Measurements from ENCODE around the gene NSG2.

GRCh38 chr5:174141398-174141797, 95.9 kb downstream of the NSG2 start:
- TF ChIP-seq POLR2A (IDR thresholded peaks at IDR 0.05) (no peak), EP300 (IDR thresholded peaks at IDR 0.05; ENCODE audit: low read depth) (no peak), POLR2AphosphoS5 (IDR thresholded peaks at IDR 0.05) (no peak)
- TF ChIP-seq, protein P1, sequence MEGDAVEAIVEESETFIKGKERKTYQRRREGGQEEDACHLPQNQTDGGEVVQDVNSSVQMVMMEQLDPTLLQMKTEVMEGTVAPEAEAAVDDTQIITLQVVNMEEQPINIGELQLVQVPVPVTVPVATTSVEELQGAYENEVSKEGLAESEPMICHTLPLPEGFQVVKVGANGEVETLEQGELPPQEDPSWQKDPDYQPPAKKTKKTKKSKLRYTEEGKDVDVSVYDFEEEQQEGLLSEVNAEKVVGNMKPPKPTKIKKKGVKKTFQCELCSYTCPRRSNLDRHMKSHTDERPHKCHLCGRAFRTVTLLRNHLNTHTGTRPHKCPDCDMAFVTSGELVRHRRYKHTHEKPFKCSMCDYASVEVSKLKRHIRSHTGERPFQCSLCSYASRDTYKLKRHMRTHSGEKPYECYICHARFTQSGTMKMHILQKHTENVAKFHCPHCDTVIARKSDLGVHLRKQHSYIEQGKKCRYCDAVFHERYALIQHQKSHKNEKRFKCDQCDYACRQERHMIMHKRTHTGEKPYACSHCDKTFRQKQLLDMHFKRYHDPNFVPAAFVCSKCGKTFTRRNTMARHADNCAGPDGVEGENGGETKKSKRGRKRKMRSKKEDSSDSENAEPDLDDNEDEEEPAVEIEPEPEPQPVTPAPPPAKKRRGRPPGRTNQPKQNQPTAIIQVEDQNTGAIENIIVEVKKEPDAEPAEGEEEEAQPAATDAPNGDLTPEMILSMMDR (IDR thresholded peaks at IDR 0.05), result no peak

Measured in transverse colon (tissue), 4 donors.